HEK293 (cell line): ENCODE results near the gene PSTPIP2.

Experiments used
- ELK4 ChIP-seq: IDR thresholded peaks from 2 replicates; pipeline ENCODE4 v1.6.1; 2011; ENCODE audit warnings: mild to moderate bottlenecking, low read depth, low read length, borderline replicate concordance
- FEZF1 ChIP-seq: fragments of 450-650 bp; formaldehyde crosslinking; IDR thresholded peaks from 2 replicates; pipeline ENCODE4 v1.5.1; 2016; ENCODE audit warnings: missing biosample characterization, missing genetic modification characterization
- HIC1 ChIP-seq: fragments of 450-650 bp; formaldehyde crosslinking; IDR thresholded peaks from 2 replicates; pipeline ENCODE4 v1.5.1; 2016; ENCODE audit warnings: missing biosample characterization, missing genetic modification characterization
- INSM2 ChIP-seq: fragments of 450-650 bp; formaldehyde crosslinking; IDR thresholded peaks from 2 replicates; pipeline ENCODE4 v1.5.1; 2016; ENCODE audit warnings: missing biosample characterization, missing genetic modification characterization
- RBAK ChIP-seq: fragments of 450-650 bp; formaldehyde crosslinking; IDR thresholded peaks from 2 replicates; pipeline ENCODE4 v1.5.1; 2016; ENCODE audit warnings: missing biosample characterization, missing genetic modification characterization
- SCRT2 ChIP-seq: fragments of 450-650 bp; formaldehyde crosslinking; IDR thresholded peaks from 2 replicates; pipeline ENCODE4 v1.5.1; 2016; ENCODE audit warnings: missing biosample characterization, missing genetic modification characterization
- WT1 ChIP-seq: fragments of 450-650 bp; formaldehyde crosslinking; IDR thresholded peaks from 2 replicates; pipeline ENCODE4 v1.5.1; 2016; ENCODE audit warnings: missing biosample characterization, missing genetic modification characterization
- ZBTB10 ChIP-seq: fragments of 450-650 bp; formaldehyde crosslinking; IDR thresholded peaks from 2 replicates; pipeline ENCODE4 v1.5.1; 2016; ENCODE audit warnings: missing biosample characterization, missing genetic modification characterization
- ZBTB17 ChIP-seq: fragments of 450-650 bp; formaldehyde crosslinking; IDR thresholded peaks from 2 replicates; pipeline ENCODE4 v1.5.1; 2016; ENCODE audit warnings: missing biosample characterization, missing genetic modification characterization
- ZBTB20 ChIP-seq: fragments of 450-650 bp; formaldehyde crosslinking; IDR thresholded peaks from 2 replicates; pipeline ENCODE4 v1.5.1; 2016; ENCODE audit warnings: missing biosample characterization, missing genetic modification characterization
- ZFHX2 ChIP-seq: fragments of 450-650 bp; formaldehyde crosslinking; conservative IDR thresholded peaks from 2 replicates; pipeline ENCODE4 v1.5.1; 2016; ENCODE audit warnings: missing biosample characterization, missing genetic modification characterization
- ZNF132 ChIP-seq: fragments of 450-650 bp; formaldehyde crosslinking; IDR thresholded peaks from 2 replicates; pipeline ENCODE4 v1.5.1; 2017; ENCODE audit warnings: missing biosample characterization, missing genetic modification characterization, borderline replicate concordance
- ZNF138 ChIP-seq: fragments of 450-650 bp; formaldehyde crosslinking; IDR thresholded peaks from 2 replicates; pipeline ENCODE4 v1.5.1; 2016; ENCODE audit warnings: missing biosample characterization, missing genetic modification characterization, borderline replicate concordance
- ZNF140 ChIP-seq: fragments of 450-650 bp; formaldehyde crosslinking; IDR thresholded peaks from 2 replicates; pipeline ENCODE4 v1.5.1; 2016; ENCODE audit warnings: missing biosample characterization, missing genetic modification characterization
- ZNF155 ChIP-seq: fragments of 450-650 bp; formaldehyde crosslinking; IDR thresholded peaks from 2 replicates; pipeline ENCODE4 v1.5.1; 2016; ENCODE audit warnings: missing biosample characterization, missing genetic modification characterization
- ZNF324 ChIP-seq: fragments of 450-650 bp; formaldehyde crosslinking; IDR thresholded peaks from 2 replicates; pipeline ENCODE4 v1.5.1; 2016; ENCODE audit warnings: missing biosample characterization, missing genetic modification characterization
- ZNF37A ChIP-seq: fragments of 450-650 bp; IDR thresholded peaks from 2 replicates; pipeline ENCODE4 v1.5.1; 2018; ENCODE audit warnings: missing biosample characterization, missing genetic modification characterization
- ZNF391 ChIP-seq: fragments of 450-650 bp; formaldehyde crosslinking; IDR thresholded peaks from 2 replicates; pipeline ENCODE4 v1.5.1; 2016; ENCODE audit warnings: low read depth, missing biosample characterization, missing genetic modification characterization, borderline replicate concordance
- ZNF426 ChIP-seq: fragments of 450-650 bp; formaldehyde crosslinking; IDR thresholded peaks from 2 replicates; pipeline ENCODE4 v1.5.1; 2017; ENCODE audit warnings: missing biosample characterization, missing genetic modification characterization, mild to moderate bottlenecking, inconsistent platforms, moderate library complexity
- ZNF449 ChIP-seq: fragments of 450-650 bp; formaldehyde crosslinking; IDR thresholded peaks from 2 replicates; pipeline ENCODE4 v1.5.1; 2017; ENCODE audit warnings: missing biosample characterization, mild to moderate bottlenecking, missing genetic modification characterization, moderate library complexity
- ZNF521 ChIP-seq: fragments of 450-650 bp; formaldehyde crosslinking; IDR thresholded peaks from 2 replicates; pipeline ENCODE4 v1.5.1; 2017; ENCODE audit warnings: missing biosample characterization, mild to moderate bottlenecking, missing genetic modification characterization
- ZNF530 ChIP-seq: fragments of 450-650 bp; formaldehyde crosslinking; IDR thresholded peaks from 2 replicates; pipeline ENCODE4 v1.5.1; 2016; ENCODE audit warnings: low read depth, missing biosample characterization, missing genetic modification characterization
- ZNF580 ChIP-seq: fragments of 450-650 bp; formaldehyde crosslinking; IDR thresholded peaks from 2 replicates; pipeline ENCODE4 v1.5.1; 2016; ENCODE audit warnings: missing biosample characterization, missing genetic modification characterization
- ZNF629 ChIP-seq: fragments of 450-650 bp; formaldehyde crosslinking; IDR thresholded peaks from 2 replicates; pipeline ENCODE4 v1.5.1; 2017; ENCODE audit warnings: missing biosample characterization, missing genetic modification characterization
- ZNF654 ChIP-seq: fragments of 450-650 bp; formaldehyde crosslinking; IDR thresholded peaks from 2 replicates; pipeline ENCODE4 v1.5.1; 2016; ENCODE audit warnings: low read depth, missing biosample characterization, missing genetic modification characterization
- ZNF658 ChIP-seq: fragments of 450-650 bp; formaldehyde crosslinking; IDR thresholded peaks from 2 replicates; pipeline ENCODE4; 2016; ENCODE audit warnings: missing biosample characterization, missing genetic modification characterization
- ZNF660 ChIP-seq: fragments of 450-650 bp; IDR thresholded peaks from 2 replicates; pipeline ENCODE4 v1.5.1; 2018; ENCODE audit warnings: missing biosample characterization, mild to moderate bottlenecking, missing genetic modification characterization
- ZNF704 ChIP-seq: fragments of 450-650 bp; formaldehyde crosslinking; IDR thresholded peaks from 2 replicates; pipeline ENCODE4 v1.5.1; 2016; ENCODE audit warnings: missing biosample characterization, missing genetic modification characterization
- ZNF76 ChIP-seq: fragments of 450-650 bp; formaldehyde crosslinking; IDR thresholded peaks from 2 replicates; pipeline ENCODE4; 2016; ENCODE audit warnings: low read depth, missing biosample characterization, missing genetic modification characterization, borderline replicate concordance

PSTPIP2 gene

GRCh38 chr18:46104128-46104911 lies 32.3 kb upstream of the PSTPIP2 start, which contains the start of gene HAUS1 (continued):
- TF ChIP-seq ZNF37A (tag by site-specific recombination), result no peak
- TF ChIP-seq ZNF426 (tag by site-specific recombination), result no peak
- TF ChIP-seq INSM2 (tag by site-specific recombination), result no peak
- TF ChIP-seq ZNF580 (tag by site-specific recombination), result no peak
- TF ChIP-seq ZNF138, result no peak
- no peak for TF ChIP-seq ZNF658 (tag by site-specific recombination)
- peak; percentile 65; the same call in 1 of the 2 replicates for TF ChIP-seq ZNF76 (tag by site-specific recombination)
- TF ChIP-seq ZFHX2 (tag by site-specific recombination), result 0 out of 2 replicates have a peak, but pooled peaks have one; percentile 12
- no peak for TF ChIP-seq ELK4
- TF ChIP-seq WT1 (tag by site-specific recombination), result peak; percentile 39; the same call in 1 of the 2 replicates
- TF ChIP-seq ZNF324, result no peak; the same call in 1 of the 2 replicates
- no peak for TF ChIP-seq SCRT2
- TF ChIP-seq ZBTB10 (tag by site-specific recombination), result peak; percentile 72; the same call in 1 of the 2 replicates
- TF ChIP-seq HIC1, result peak; percentile 62; the same call in 1 of the 2 replicates
- no peak for TF ChIP-seq ZNF155 (tag by site-specific recombination)
- peak; percentile 58 for TF ChIP-seq ZBTB17
- TF ChIP-seq ZNF704, result no peak
- no peak for TF ChIP-seq RBAK (tag by site-specific recombination)
- TF ChIP-seq ZNF629 (tag by site-specific recombination), result peak; percentile 40; the same call in 1 of the 2 replicates
- TF ChIP-seq ZNF521 (tag by site-specific recombination), result no peak
- TF ChIP-seq FEZF1 (tag by site-specific recombination), result no peak
- TF ChIP-seq ZNF391 (tag by site-specific recombination), result peak; percentile 69; the same call in 1 of the 2 replicates
- 0 out of 2 replicates have a peak, but pooled peaks have one; percentile 7 for TF ChIP-seq ZNF449 (tag by site-specific recombination)
- TF ChIP-seq ZNF654 (tag by site-specific recombination), result no peak
- TF ChIP-seq ZNF140 (tag by site-specific recombination), result no peak
- TF ChIP-seq ZNF530 (tag by site-specific recombination), result no peak
- no peak for TF ChIP-seq ZNF132 (tag by site-specific recombination)
- TF ChIP-seq ZNF660 (tag by site-specific recombination), result no peak
- TF ChIP-seq ZBTB20 (tag by site-specific recombination), result peak; percentile 98
